GM13977 (cell line): Measurements from ENCODE around the gene CUEDC2.

Source experiments
- DNase-seq: peaks from one replicate; pipeline ENCODE4 v3.0.0; 2012; ENCODE audit warnings: low spot score
- CTCF ChIP-seq: IDR thresholded peaks from 2 replicates; pipeline ENCODE4 v1.5.1; 2012; ENCODE audit warnings: mild to moderate bottlenecking, control low read depth; ENCODE audit not compliant: insufficient read depth; ENCODE audit errors: extremely low read depth, missing control alignments
- in situ Hi-C: fragments of 300-500 bp; cut with MboI; formaldehyde crosslinking; loops from one replicate; pipeline ENCODE4 v1.12.0; 2022; ENCODE audit warnings: low sequenced_read_pairs, low pct_unique_long_range_greater_than_20kb, mixed read lengths, inconsistent platforms; ENCODE audit not compliant: unreplicated experiment

The CUEDC2 gene

DNA sequence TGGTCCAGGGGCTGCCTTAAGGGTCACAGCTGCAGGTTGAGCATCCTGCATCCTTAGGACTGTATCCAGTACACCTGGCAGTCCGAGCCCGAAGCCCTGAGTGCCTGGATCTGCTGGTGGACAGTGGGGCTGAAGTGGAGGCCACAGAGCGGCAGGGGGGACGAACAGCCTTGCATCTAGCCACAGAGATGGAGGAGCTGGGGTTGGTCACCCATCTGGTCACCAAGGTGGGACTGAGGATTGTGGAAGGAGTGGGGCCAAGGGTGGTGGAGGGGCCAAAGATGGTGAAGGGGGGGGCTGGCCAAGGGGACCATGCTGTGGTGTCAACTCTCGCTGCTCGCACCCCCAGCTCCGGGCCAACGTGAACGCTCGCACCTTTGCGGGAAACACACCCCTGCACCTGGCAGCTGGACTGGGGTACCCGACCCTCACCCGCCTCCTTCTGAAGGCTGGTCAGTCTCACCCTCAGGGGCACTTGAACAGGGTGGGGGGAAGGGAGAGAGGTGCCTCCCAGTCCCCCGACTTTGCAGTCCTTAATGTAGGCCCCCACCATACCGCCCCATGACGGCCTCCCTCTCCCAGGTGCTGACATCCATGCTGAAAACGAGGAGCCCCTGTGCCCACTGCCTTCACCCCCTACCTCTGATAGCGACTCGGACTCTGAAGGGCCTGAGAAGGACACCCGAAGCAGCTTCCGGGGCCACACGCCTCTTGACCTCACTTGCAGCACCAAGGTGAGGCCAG lies 31.6 kb downstream of the CUEDC2 start:
- DNase-seq: no peak
- in situ Hi-C loops: no loop called here
- TF ChIP-seq CTCF: no peak

- in situ Hi-C loops: no loop called here
- no peak for TF ChIP-seq CTCF
- no peak for DNase-seq
Measured at GRCh38 chr10:102400076-102400475, 32.3 kb downstream of the CUEDC2 start.

DNA sequence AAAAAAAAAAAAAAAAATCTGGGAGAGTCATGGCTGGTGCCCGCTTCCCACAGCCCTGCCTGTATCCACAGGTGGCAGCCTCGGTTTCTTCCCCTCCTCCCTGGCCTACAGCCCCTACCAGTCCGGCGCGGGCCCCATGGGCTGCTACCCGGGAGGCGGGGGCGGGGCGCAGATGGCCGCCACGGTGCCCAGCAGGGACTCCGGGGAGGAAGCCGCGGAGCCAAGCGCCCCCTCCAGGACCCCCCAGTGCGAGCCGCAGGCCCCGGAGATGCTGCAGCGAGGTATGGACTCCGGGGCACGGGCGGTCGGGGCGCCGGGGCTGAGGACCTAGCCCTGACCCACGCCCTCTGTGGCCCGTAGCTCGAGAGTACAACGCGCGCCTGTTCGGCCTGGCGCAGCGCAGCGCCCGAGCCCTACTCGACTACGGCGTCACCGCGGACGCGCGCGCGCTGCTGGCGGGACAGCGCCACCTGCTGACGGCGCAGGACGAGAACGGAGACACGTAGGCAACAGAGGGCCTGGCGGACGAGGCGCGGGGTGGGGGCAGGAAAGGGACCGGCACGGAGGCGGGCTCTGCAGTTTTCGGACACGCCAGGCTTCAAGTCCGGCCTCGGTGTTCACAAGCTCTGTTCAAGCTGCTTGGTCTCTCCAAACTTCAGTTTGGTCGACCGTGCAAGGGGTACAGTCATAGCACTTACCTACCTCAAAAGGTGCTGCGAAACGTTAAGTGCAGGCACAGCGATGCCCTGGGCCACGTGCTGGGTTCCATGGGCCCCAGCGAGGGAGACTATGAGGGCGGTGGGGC lies 33.0 kb downstream of the CUEDC2 start:
- in situ Hi-C loops: no loop called here

DNA sequence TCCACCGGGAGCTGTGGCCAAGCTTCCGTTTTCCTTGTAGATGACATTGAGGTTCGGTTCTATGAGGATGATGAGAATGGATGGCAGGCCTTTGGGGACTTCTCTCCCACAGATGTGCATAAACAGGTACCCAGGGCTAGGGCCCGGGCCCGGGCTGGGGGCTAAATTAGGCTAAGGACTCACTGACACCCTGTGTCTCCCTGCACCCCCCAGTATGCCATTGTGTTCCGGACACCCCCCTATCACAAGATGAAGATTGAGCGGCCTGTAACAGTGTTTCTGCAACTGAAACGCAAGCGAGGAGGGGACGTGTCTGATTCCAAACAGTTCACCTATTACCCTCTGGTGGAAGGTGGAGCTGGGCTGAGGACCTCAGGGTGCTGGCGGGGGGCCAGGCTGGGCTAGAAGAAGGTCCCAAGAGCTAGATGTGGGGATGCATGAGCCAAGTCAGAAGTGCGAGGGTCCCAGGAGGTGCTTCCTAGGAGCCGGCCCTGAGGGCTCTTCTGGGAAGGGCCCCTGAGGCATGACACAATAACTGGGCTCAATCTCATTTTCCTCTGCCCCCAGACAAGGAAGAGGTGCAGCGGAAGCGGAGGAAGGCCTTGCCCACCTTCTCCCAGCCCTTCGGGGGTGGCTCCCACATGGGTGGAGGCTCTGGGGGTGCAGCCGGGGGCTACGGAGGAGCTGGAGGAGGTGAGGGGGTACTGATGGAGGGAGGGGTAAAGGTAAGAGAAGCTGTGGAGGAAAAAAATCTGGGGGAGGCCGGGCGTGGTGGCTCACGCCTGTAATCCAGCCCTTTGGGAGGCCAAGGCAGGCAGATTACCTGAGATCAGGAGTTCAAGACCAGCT lies 34.0 kb downstream of the CUEDC2 start:
- in situ Hi-C loops: no loop called here
- no peak for DNase-seq
- no peak for TF ChIP-seq CTCF

More for the DNA sequence above, 33.0 kb downstream of the CUEDC2 start:
- peak; percentile 99 for TF ChIP-seq CTCF
- DNase-seq: peak; percentile 92

DNA sequence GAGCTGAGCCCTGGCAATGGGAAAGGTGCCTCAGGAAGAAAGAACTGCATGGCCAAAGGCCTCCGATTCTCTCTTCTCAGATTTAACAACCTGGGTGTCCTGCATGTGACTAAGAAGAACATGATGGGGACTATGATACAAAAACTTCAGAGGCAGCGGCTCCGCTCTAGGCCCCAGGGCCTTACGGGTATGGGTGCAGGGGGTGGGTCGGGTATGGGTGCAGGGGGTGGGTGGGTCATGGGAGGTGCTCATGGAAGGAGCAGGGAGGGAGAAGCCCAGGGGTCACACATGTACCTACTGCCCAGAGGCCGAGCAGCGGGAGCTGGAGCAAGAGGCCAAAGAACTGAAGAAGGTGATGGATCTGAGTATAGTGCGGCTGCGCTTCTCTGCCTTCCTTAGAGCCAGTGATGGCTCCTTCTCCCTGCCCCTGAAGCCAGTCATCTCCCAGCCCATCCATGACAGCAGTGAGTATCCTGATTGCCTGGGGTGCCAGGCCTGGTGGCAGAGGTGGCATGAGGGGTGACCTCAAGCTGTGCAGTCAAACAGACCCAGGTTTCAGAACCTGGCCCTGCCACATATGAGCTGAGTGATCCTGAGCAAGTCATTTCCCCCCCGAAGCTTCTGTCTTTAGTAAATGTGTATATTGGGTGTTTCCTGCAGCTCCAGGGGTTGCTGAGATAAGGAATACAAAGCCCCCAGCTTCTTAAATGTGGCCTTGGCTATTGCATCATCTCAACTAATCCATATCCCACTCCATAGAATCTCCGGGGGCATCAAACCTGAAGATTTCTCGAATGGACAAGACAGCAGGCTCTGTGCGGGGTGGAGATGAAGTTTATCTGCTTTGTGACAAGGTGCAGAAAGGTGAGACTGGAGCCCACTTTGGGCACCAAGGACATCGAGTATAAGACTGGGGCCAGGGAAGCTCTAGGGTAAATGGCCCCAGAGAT lies 34.9 kb downstream of the CUEDC2 start:
- no peak for TF ChIP-seq CTCF
- in situ Hi-C loops: no loop called here
- no peak for DNase-seq

- DNase-seq: no peak
- no peak for TF ChIP-seq CTCF
- in situ Hi-C loops: no loop called here
Measured at GRCh38 chr10:102396730-102397151, 35.6 kb downstream of the CUEDC2 start.
